HFF-Myc (cell line): ENCODE measurements around the gene CAMK2N1.

Experiments used
- DNase-seq: peaks from one replicate; pipeline ENCODE4 v3.0.0-alpha.2; 2011; ENCODE audit warnings: low read depth; ENCODE audit errors: extremely low read depth
- H3K4me3 ChIP-seq: replicated peaks from 2 replicates; pipeline ENCODE4 v1.5.1; 2011; ENCODE audit warnings: low read depth, mild to moderate bottlenecking, control low read depth, low read length
- CTCF ChIP-seq: IDR thresholded peaks from 2 replicates; pipeline ENCODE4 v1.5.1; 2012; ENCODE audit warnings: mild to moderate bottlenecking, low read depth, low read length, control low read depth; ENCODE audit errors: missing control alignments

CAMK2N1 gene

DNA sequence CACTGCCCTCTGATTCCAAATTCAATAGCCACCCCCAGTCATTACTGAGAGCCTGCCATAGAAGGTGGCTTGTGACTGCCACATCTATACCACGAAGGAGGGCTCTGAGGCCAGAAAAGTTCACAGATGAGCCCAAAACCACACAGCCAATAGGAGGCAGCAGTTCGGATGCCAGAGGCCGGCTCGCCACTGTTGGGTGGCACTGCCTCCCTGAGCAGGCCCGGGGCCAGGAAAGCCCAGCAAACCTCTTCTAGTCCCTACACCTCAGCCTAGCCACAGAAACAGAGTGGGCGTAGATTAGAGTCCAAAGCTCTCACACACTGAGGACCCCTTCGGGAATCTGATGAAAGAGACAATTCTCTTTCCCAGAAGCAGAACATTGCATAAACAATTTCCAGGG is 5.9 kb upstream of the CAMK2N1 start:
- DNase-seq = no peak
- no peak for TF ChIP-seq CTCF
- H3K4me3 ChIP-seq = no peak overlapping the region

DNA sequence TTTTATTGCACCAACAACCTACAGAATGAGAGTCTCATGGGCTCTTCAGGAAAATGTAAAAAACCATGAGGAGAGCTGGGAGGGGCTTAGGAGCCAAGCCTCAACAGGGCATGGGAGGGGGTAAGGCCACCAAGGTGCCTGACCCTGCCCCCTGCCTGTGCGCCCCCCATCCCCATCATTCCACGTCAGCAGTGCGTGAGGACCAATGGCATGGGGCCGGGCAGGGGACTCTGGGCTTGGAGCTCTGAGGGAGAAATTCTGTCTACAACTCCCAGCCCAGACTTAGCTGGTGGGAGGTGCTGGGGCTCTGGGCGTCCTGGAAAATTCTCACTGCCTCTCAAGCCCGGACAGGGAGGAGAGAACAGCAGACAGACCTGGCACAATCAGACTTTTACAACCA is 5.2 kb upstream of the CAMK2N1 start:
- no peak for TF ChIP-seq CTCF
- DNase-seq = no peak
- no peak overlapping the region for H3K4me3 ChIP-seq

DNA sequence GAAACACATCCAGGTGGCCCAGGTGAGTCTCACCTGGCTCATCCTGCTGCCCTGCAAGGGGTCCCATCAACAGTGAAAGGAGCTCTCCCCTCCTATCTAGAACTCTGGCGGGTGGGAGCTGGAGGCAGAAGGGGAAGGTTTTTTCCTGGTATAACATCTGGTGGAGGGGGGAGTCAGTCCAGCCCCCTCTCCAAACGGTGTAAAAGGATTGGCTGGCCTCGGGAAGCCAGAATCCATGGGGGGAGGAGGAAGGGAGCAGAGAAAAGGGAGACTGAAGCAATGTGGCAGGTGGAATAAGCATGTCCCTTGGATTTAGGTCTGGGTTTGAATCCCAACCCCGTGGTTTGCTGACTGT is 1.2 kb upstream of the CAMK2N1 start:
- peak overlapping the region; percentile 68; the same call in 1 of the 2 replicates for H3K4me3 ChIP-seq
- DNase-seq = no peak

GRCh38 chr1:20486457-20487235 is 636 bp upstream of the CAMK2N1 start:
- no peak for DNase-seq
- no peak for TF ChIP-seq CTCF
- peak overlapping the region; percentile 68 for H3K4me3 ChIP-seq

More for the DNA sequence above, 1.2 kb upstream of the CAMK2N1 start:
- no peak for TF ChIP-seq CTCF

GRCh38 chr1:20484519-20485462 is 1.2 kb downstream of the CAMK2N1 start:
- TF ChIP-seq CTCF = no peak
- DNase-seq = no peak
- H3K4me3 ChIP-seq = peak overlapping the region; percentile 68

DNA sequence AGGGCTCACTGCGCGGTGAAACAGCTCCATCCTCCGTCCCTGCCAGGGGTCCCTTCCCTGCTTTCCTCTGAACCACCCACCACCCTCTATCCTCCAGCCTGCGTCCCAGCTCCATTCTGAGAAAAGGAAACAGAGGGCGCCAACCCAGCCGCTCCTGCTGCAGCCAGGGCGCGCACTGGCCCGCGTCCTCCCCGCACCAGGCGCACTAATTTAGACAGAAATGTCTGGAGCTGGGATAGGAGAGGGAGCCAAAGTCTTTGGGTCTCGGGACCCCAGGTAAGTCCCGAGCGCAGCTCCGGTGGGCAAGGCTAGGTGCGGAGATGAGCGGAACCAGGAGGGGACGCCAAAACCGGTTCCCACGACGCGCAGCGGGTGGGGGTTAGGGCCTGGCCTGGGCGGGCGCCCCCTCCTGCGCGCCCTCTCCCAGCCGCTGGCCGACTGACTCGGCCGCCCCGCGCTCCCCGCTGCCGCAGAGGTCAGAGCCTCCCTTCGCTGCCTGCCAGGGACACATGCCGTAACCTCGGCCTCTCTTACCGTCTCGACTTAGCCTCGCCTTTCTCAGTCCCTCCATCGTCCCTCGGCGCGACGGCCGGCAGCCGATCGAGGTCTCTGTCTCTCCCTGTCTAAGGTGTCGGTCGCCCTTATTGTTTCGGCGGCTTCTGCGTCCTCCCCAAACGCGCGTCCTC is 2.0 kb downstream of the CAMK2N1 start:
- peak; percentile 13 for TF ChIP-seq CTCF
- DNase-seq = no peak
- H3K4me3 ChIP-seq = peak overlapping the region; percentile 68
